Testis (tissue), 2 donors: ENCODE measurements around the gene MEGF11.

Experiments
- POLR2A ChIP-seq: fragments of 450-650 bp; IDR thresholded peaks from one replicate; pipeline ENCODE4 v1.6.1; 2017; ENCODE audit warnings: antibody characterized with exemption, mild to moderate bottlenecking, moderate library complexity
- TF ChIP-seq, protein P1 (sequence below), 3 experiments: fragments of 450-650 bp in 2 of 3; fragments of 200-600 bp in 1 of 3; sonication (generic) in 1 of 3; IDR thresholded peaks; one replicate each; pipeline ENCODE4 v1.5.1; 2016 to 2019; ENCODE audit warnings: antibody characterized with exemption in 3 of 3, mild to moderate bottlenecking in 2 of 3, moderate library complexity in 1 of 3

- no peak for TF ChIP-seq POLR2A
- TF ChIP-seq, protein P1, sequence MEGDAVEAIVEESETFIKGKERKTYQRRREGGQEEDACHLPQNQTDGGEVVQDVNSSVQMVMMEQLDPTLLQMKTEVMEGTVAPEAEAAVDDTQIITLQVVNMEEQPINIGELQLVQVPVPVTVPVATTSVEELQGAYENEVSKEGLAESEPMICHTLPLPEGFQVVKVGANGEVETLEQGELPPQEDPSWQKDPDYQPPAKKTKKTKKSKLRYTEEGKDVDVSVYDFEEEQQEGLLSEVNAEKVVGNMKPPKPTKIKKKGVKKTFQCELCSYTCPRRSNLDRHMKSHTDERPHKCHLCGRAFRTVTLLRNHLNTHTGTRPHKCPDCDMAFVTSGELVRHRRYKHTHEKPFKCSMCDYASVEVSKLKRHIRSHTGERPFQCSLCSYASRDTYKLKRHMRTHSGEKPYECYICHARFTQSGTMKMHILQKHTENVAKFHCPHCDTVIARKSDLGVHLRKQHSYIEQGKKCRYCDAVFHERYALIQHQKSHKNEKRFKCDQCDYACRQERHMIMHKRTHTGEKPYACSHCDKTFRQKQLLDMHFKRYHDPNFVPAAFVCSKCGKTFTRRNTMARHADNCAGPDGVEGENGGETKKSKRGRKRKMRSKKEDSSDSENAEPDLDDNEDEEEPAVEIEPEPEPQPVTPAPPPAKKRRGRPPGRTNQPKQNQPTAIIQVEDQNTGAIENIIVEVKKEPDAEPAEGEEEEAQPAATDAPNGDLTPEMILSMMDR (IDR thresholded peaks at IDR 0.05): no peak
Measured at GRCh38 chr15:65969865-65970816, 283.4 kb downstream of the MEGF11 start.
